Measurements from ENCODE around the gene SLC35F1.

The SLC35F1 gene

DNA sequence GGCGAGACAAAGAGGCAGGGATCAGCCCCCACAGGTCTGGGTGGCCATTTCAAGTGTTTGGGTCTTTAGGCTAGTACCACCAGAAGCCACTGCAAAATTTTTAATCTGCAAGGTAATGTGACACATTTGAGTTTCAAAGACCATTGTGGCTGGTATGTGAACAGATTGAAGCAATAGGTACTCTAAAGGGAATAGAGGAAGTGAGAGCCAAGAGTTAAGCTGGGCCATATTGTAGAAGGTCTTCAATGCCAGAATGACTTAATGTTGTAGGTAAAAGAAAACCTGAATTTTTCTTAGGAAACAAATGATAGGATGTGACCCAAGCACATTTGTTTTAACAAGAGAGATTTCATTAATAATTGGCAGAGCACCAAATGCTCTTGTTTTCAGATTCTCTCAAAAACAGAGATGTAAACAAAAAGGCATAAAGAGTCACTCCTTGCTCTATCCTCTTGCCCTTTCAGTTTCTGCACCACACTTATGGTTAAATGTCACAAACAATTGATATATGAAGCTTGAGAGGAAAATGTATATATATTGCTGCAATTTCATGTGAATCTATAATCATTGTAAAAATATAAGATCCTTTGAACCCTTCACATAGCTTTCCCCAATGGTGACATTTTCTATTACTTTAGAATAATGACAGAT lies 333.9 kb downstream of the SLC35F1 start:
- H3K18ac ChIP-seq (ENCODE audit: low read length): no peak overlapping the region
- no peak for DNase-seq (ENCODE audit: low spot score)
- H4K8ac ChIP-seq (ENCODE audit: low read depth, low read length): no peak overlapping the region
- no peak overlapping the region for H2BK15ac ChIP-seq (ENCODE audit: low read length)
- no peak overlapping the region for H4K91ac ChIP-seq (ENCODE audit: low read depth, low read length, poor library complexity)
- no peak overlapping the region for H3K4me2 ChIP-seq (ENCODE audit: insufficient read depth, low read length, poor library complexity, severe bottlenecking)
- H3K9me3 ChIP-seq (replicated peaks in 1 of 2; ENCODE audit: control insufficient read depth in 2 of 2, insufficient read depth in 1 of 2, low read depth in 1 of 2, low read length in 2 of 2): no peaks in the 10 kb centered on the region
- no peaks in the 10 kb centered on the region for H3K4me1 ChIP-seq (ENCODE audit: control insufficient read depth in 2 of 2, insufficient read depth in 1 of 2, low read depth in 1 of 2, low read length in 2 of 2)
- no peak overlapping the region for H2AFZ ChIP-seq (ENCODE audit: low read length)
- WGBS, 2 donors (ENCODE audit: extremely low coverage in 2 of 2, insufficient read length in 2 of 2, insufficient replicate concordance in 1 of 2): no CpG with 5 or more reads among the region's 1 CpG
- no peak overlapping the region for H2BK5ac ChIP-seq (ENCODE audit: low read length)
- no peaks in the 10 kb centered on the region for H3K79me1 ChIP-seq (ENCODE audit: low read depth, low read length)
- no peak overlapping the region for H3K4ac ChIP-seq (ENCODE audit: low read length)
- H2AK5ac ChIP-seq (ENCODE audit: low read depth, low read length): no peak overlapping the region
- H3K14ac ChIP-seq (ENCODE audit: low read length): no peak overlapping the region
- H3K36me3 ChIP-seq (replicated peaks in 1 of 2; ENCODE audit: control insufficient read depth in 2 of 2, insufficient read depth in 2 of 2, low read length in 2 of 2): peaks cover 0 to 3% of the 10 kb centered on the region in 2 donors
- H3K27ac ChIP-seq (replicated peaks; ENCODE audit: low read length): no peak overlapping the region
- H2BK12ac ChIP-seq (ENCODE audit: low read length): no peak overlapping the region
- H2BK120ac ChIP-seq (ENCODE audit: low read depth, low read length): no peak overlapping the region
- H3K9ac ChIP-seq (ENCODE audit: low read depth, low read length, poor library complexity): no peak overlapping the region
- no peak overlapping the region for H3K23ac ChIP-seq (ENCODE audit: low read depth, low read length, poor library complexity)
- H3K27me3 ChIP-seq (ENCODE audit: control insufficient read depth in 3 of 3, insufficient read depth in 3 of 3, low read depth in 1 of 3, low read length in 3 of 3): no peaks in the 10 kb centered on the region
- H3K4me3 ChIP-seq (ENCODE audit: low read length in 2 of 2): no peak overlapping the region

GRCh38 chr6:118246406-118246805 lies 339.3 kb downstream of the SLC35F1 start:
- WGBS, 2 donors (ENCODE audit: extremely low coverage in 2 of 2, insufficient read length in 2 of 2, insufficient replicate concordance in 1 of 2): no CpG with 5 or more reads among the region's 5 CpGs
- H3K18ac ChIP-seq (ENCODE audit: low read length): no peak overlapping the region

GRCh38 chr6:118248171-118248570 lies 341.1 kb downstream of the SLC35F1 start:
- no peaks in the 10 kb centered on the region for H3K36me3 ChIP-seq (replicated peaks in 1 of 2; ENCODE audit: control insufficient read depth in 2 of 2, insufficient read depth in 2 of 2, low read length in 2 of 2)
- H3K79me1 ChIP-seq (ENCODE audit: low read depth, low read length): no peaks in the 10 kb centered on the region
- H4K91ac ChIP-seq (ENCODE audit: low read depth, low read length, poor library complexity): no peak overlapping the region
- H3K4me3 ChIP-seq (ENCODE audit: low read length in 2 of 2): no peak overlapping the region
- H3K4me2 ChIP-seq (ENCODE audit: insufficient read depth, low read length, poor library complexity, severe bottlenecking): no peak overlapping the region
- no peak overlapping the region for H3K18ac ChIP-seq (ENCODE audit: low read length)
- WGBS, 2 donors (ENCODE audit: extremely low coverage in 2 of 2, insufficient read length in 2 of 2, insufficient replicate concordance in 1 of 2): no CpG with 5 or more reads among the region's 1 CpG
- no peaks in the 10 kb centered on the region for H3K27me3 ChIP-seq (ENCODE audit: control insufficient read depth in 3 of 3, insufficient read depth in 3 of 3, low read depth in 1 of 3, low read length in 3 of 3)
- no peak overlapping the region for H2BK12ac ChIP-seq (ENCODE audit: low read length)
- no peak overlapping the region for H2AFZ ChIP-seq (ENCODE audit: low read length)
- H2AK5ac ChIP-seq (ENCODE audit: low read depth, low read length): no peak overlapping the region
- H2BK5ac ChIP-seq (ENCODE audit: low read length): no peak overlapping the region
- H3K4me1 ChIP-seq (ENCODE audit: control insufficient read depth in 2 of 2, insufficient read depth in 1 of 2, low read depth in 1 of 2, low read length in 2 of 2): no peaks in the 10 kb centered on the region
- no peak overlapping the region for H4K8ac ChIP-seq (ENCODE audit: low read depth, low read length)
- H3K4ac ChIP-seq (ENCODE audit: low read length): no peak overlapping the region
- no peak overlapping the region for H3K9ac ChIP-seq (ENCODE audit: low read depth, low read length, poor library complexity)
- H3K9me3 ChIP-seq (replicated peaks in 1 of 2; ENCODE audit: control insufficient read depth in 2 of 2, insufficient read depth in 1 of 2, low read depth in 1 of 2, low read length in 2 of 2): peaks cover 2 to 15% of the 10 kb centered on the region in 2 donors
- no peak overlapping the region for H2BK15ac ChIP-seq (ENCODE audit: low read length)
- no peak overlapping the region for H2BK120ac ChIP-seq (ENCODE audit: low read depth, low read length)
- DNase-seq (ENCODE audit: low spot score): no peak
- H3K27ac ChIP-seq (replicated peaks; ENCODE audit: low read length): no peak overlapping the region
- no peak overlapping the region for H3K14ac ChIP-seq (ENCODE audit: low read length)
- no peak overlapping the region for H3K23ac ChIP-seq (ENCODE audit: low read depth, low read length, poor library complexity)

More at GRCh38 chr6:118246406-118246805, 339.3 kb downstream of the SLC35F1 start:
- H3K4ac ChIP-seq (ENCODE audit: low read length): no peak overlapping the region
- no peak overlapping the region for H3K14ac ChIP-seq (ENCODE audit: low read length)
- no peak overlapping the region for H4K8ac ChIP-seq (ENCODE audit: low read depth, low read length)
- no peak overlapping the region for H3K4me3 ChIP-seq (ENCODE audit: low read length in 2 of 2)
- no peak overlapping the region for H2BK5ac ChIP-seq (ENCODE audit: low read length)
- H3K27ac ChIP-seq (replicated peaks; ENCODE audit: low read length): no peak overlapping the region
- H3K9ac ChIP-seq (ENCODE audit: low read depth, low read length, poor library complexity): no peak overlapping the region
- no peak overlapping the region for H2AFZ ChIP-seq (ENCODE audit: low read length)
- no peak overlapping the region for H3K23ac ChIP-seq (ENCODE audit: low read depth, low read length, poor library complexity)
- H2AK5ac ChIP-seq (ENCODE audit: low read depth, low read length): no peak overlapping the region
- H3K36me3 ChIP-seq (replicated peaks in 1 of 2; ENCODE audit: control insufficient read depth in 2 of 2, insufficient read depth in 2 of 2, low read length in 2 of 2): no peaks in the 10 kb centered on the region
- DNase-seq (ENCODE audit: low spot score): no peak
- no peak overlapping the region for H4K91ac ChIP-seq (ENCODE audit: low read depth, low read length, poor library complexity)
- no peaks in the 10 kb centered on the region for H3K4me1 ChIP-seq (ENCODE audit: control insufficient read depth in 2 of 2, insufficient read depth in 1 of 2, low read depth in 1 of 2, low read length in 2 of 2)
- peaks cover 2 to 15% of the 10 kb centered on the region in 2 donors for H3K9me3 ChIP-seq (replicated peaks in 1 of 2; ENCODE audit: control insufficient read depth in 2 of 2, insufficient read depth in 1 of 2, low read depth in 1 of 2, low read length in 2 of 2)
- no peak overlapping the region for H2BK120ac ChIP-seq (ENCODE audit: low read depth, low read length)
- no peak overlapping the region for H2BK15ac ChIP-seq (ENCODE audit: low read length)
- no peak overlapping the region for H2BK12ac ChIP-seq (ENCODE audit: low read length)
- no peaks in the 10 kb centered on the region for H3K79me1 ChIP-seq (ENCODE audit: low read depth, low read length)
- H3K4me2 ChIP-seq (ENCODE audit: insufficient read depth, low read length, poor library complexity, severe bottlenecking): no peak overlapping the region
- H3K27me3 ChIP-seq (ENCODE audit: control insufficient read depth in 3 of 3, insufficient read depth in 3 of 3, low read depth in 1 of 3, low read length in 3 of 3): no peaks in the 10 kb centered on the region

DNA sequence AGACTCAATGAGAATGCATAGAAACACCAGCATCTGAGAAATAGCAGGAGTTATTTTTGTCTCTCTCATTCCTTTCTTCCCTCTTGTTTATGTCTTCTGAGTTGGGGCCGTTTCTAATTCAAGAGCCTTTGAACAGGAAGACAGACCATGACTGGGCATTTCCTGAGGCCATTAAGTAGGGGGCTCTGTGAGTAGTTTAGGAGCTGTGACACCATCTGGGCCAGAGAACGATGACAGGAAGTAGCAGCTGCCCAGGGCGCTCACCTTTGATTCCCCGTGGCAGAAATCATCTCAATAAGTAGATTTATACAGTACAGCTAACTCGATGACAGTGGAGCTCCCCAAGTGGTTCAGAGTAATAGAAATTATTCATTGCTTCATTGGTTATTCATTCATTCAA lies 342.6 kb downstream of the SLC35F1 start:
- no peak overlapping the region for H3K27ac ChIP-seq (replicated peaks; ENCODE audit: low read length)
- H2BK5ac ChIP-seq (ENCODE audit: low read length): no peak overlapping the region
- no peak overlapping the region for H3K4me2 ChIP-seq (ENCODE audit: insufficient read depth, low read length, poor library complexity, severe bottlenecking)
- H3K79me1 ChIP-seq (ENCODE audit: low read depth, low read length): no peaks in the 10 kb centered on the region
- no peak overlapping the region for H3K14ac ChIP-seq (ENCODE audit: low read length)
- no CpG with 5 or more reads among the region's 5 CpGs for WGBS, 2 donors (ENCODE audit: extremely low coverage in 2 of 2, insufficient read length in 2 of 2, insufficient replicate concordance in 1 of 2)
- H3K4me3 ChIP-seq (ENCODE audit: low read length in 2 of 2): no peak overlapping the region
- no peak overlapping the region for H2BK15ac ChIP-seq (ENCODE audit: low read length)
- no peak overlapping the region for H3K4ac ChIP-seq (ENCODE audit: low read length)
- H3K18ac ChIP-seq (ENCODE audit: low read length): no peak overlapping the region
- H2BK12ac ChIP-seq (ENCODE audit: low read length): no peak overlapping the region
- H3K27me3 ChIP-seq (ENCODE audit: control insufficient read depth in 3 of 3, insufficient read depth in 3 of 3, low read depth in 1 of 3, low read length in 3 of 3): no peaks in the 10 kb centered on the region
- no peak overlapping the region for H3K9ac ChIP-seq (ENCODE audit: low read depth, low read length, poor library complexity)
- no peak overlapping the region for H4K91ac ChIP-seq (ENCODE audit: low read depth, low read length, poor library complexity)
- no peak overlapping the region for H2AK5ac ChIP-seq (ENCODE audit: low read depth, low read length)
- peaks cover 2 to 15% of the 10 kb centered on the region in 2 donors for H3K9me3 ChIP-seq (replicated peaks in 1 of 2; ENCODE audit: control insufficient read depth in 2 of 2, insufficient read depth in 1 of 2, low read depth in 1 of 2, low read length in 2 of 2)
- H3K4me1 ChIP-seq (ENCODE audit: control insufficient read depth in 2 of 2, insufficient read depth in 1 of 2, low read depth in 1 of 2, low read length in 2 of 2): no peaks in the 10 kb centered on the region
- no peak overlapping the region for H2BK120ac ChIP-seq (ENCODE audit: low read depth, low read length)
- H3K23ac ChIP-seq (ENCODE audit: low read depth, low read length, poor library complexity): no peak overlapping the region
- no peak overlapping the region for H4K8ac ChIP-seq (ENCODE audit: low read depth, low read length)
- no peak overlapping the region for H2AFZ ChIP-seq (ENCODE audit: low read length)
- no peak for DNase-seq (ENCODE audit: low spot score)
- H3K36me3 ChIP-seq (replicated peaks in 1 of 2; ENCODE audit: control insufficient read depth in 2 of 2, insufficient read depth in 2 of 2, low read length in 2 of 2): no peaks in the 10 kb centered on the region

Data from neuronal stem cell (in vitro differentiated cells).